ENCODE measurements around the gene PAX5.

Gene PAX5

GRCh38 chr9:36867241-36867640 is 166.8 kb downstream of the PAX5 start:
- H3K9me3 ChIP-seq (ENCODE audit: control insufficient read depth in 2 of 2, low read length in 2 of 2) = no peaks in the 10 kb centered on the region
- no peaks in the 10 kb centered on the region for H3K36me3 ChIP-seq (ENCODE audit: control insufficient read depth in 2 of 2, insufficient read depth in 2 of 2, low read length in 2 of 2)
- no peak overlapping the region for H3K27ac ChIP-seq (ENCODE audit: low read length)
- H3K4me1 ChIP-seq (ENCODE audit: control insufficient read depth, insufficient read depth, low read length) = no peaks in the 10 kb centered on the region
- no peak overlapping the region for H3K9ac ChIP-seq (ENCODE audit: low read length in 2 of 2)
- no peak overlapping the region for H3K4me3 ChIP-seq (ENCODE audit: low read length in 2 of 2)
- H3K27me3 ChIP-seq (ENCODE audit: control insufficient read depth in 1 of 2, insufficient read depth in 2 of 2, low read length in 2 of 2) = peaks cover 6 to 14% of the 10 kb centered on the region in 2 donors

DNA sequence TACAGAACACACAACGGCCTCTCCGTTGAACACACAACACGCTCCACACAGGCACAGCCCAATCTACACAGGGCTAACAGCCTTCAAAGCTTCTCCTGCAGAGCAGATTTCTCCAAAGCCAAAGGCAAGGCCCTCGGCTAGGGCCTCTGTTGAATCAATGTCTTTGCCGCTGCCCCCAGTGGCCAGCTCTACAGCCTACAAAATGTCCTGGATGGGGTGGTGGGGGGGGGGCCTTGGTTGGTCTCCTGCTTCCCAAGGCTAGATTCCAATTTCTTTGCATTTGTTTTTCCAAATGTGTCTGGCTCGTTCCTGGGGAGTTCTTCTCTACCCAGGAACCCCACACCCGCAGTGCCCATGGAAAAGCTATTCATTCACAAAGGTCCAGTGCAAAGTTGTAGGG is 167.2 kb downstream of the PAX5 start:
- no peaks in the 10 kb centered on the region for H3K36me3 ChIP-seq (ENCODE audit: control insufficient read depth in 2 of 2, insufficient read depth in 2 of 2, low read length in 2 of 2)
- no peak overlapping the region for H3K9ac ChIP-seq (ENCODE audit: low read length in 2 of 2)
- H3K27ac ChIP-seq (ENCODE audit: low read length) = no peak overlapping the region
- H3K4me3 ChIP-seq (ENCODE audit: low read length in 2 of 2) = no peak overlapping the region
- no peaks in the 10 kb centered on the region for H3K4me1 ChIP-seq (ENCODE audit: control insufficient read depth, insufficient read depth, low read length)
- H3K27me3 ChIP-seq (ENCODE audit: control insufficient read depth in 1 of 2, insufficient read depth in 2 of 2, low read length in 2 of 2) = peaks cover 6 to 14% of the 10 kb centered on the region in 2 donors
- no peaks in the 10 kb centered on the region for H3K9me3 ChIP-seq (ENCODE audit: control insufficient read depth in 2 of 2, low read length in 2 of 2)

GRCh38 chr9:36865731-36866635 is 168.1 kb downstream of the PAX5 start:
- H3K27ac ChIP-seq (ENCODE audit: low read length) = no peak overlapping the region
- H3K27me3 ChIP-seq (ENCODE audit: control insufficient read depth in 1 of 2, insufficient read depth in 2 of 2, low read length in 2 of 2) = peaks cover 6 to 14% of the 10 kb centered on the region in 2 donors
- H3K9me3 ChIP-seq (ENCODE audit: control insufficient read depth in 2 of 2, low read length in 2 of 2) = no peaks in the 10 kb centered on the region
- no peaks in the 10 kb centered on the region for H3K36me3 ChIP-seq (ENCODE audit: control insufficient read depth in 2 of 2, insufficient read depth in 2 of 2, low read length in 2 of 2)
- no peak overlapping the region for H3K9ac ChIP-seq (ENCODE audit: low read length in 2 of 2)
- no peaks in the 10 kb centered on the region for H3K4me1 ChIP-seq (ENCODE audit: control insufficient read depth, insufficient read depth, low read length)
- no peak overlapping the region for H3K4me3 ChIP-seq (ENCODE audit: low read length in 2 of 2)

- Histone ChIP-seq H3K36me3 (ENCODE audit: control insufficient read depth in 2 of 2, insufficient read depth in 2 of 2, low read length in 2 of 2) (no peaks in the 10 kb centered on the region), H3K27me3 (ENCODE audit: control insufficient read depth in 1 of 2, insufficient read depth in 2 of 2, low read length in 2 of 2) (peaks cover 6 to 19% of the 10 kb centered on the region in 2 donors), H3K9me3 (ENCODE audit: control insufficient read depth in 2 of 2, low read length in 2 of 2) (no peaks in the 10 kb centered on the region), H3K4me3 (ENCODE audit: low read length in 2 of 2) (no peak overlapping the region), H3K9ac (ENCODE audit: low read length in 2 of 2) (no peak overlapping the region), H3K4me1 (ENCODE audit: control insufficient read depth, insufficient read depth, low read length) (no peaks in the 10 kb centered on the region), H3K27ac (ENCODE audit: low read length) (no peak overlapping the region)
Observed at GRCh38 chr9:36864491-36865410, 169.3 kb downstream of the PAX5 start.

GRCh38 chr9:36862206-36863145 is 171.6 kb downstream of the PAX5 start:
- H3K4me1 ChIP-seq (ENCODE audit: control insufficient read depth, insufficient read depth, low read length) = no peaks in the 10 kb centered on the region
- peaks cover 6 to 13% of the 10 kb centered on the region in 2 donors for H3K27me3 ChIP-seq (ENCODE audit: control insufficient read depth in 1 of 2, insufficient read depth in 2 of 2, low read length in 2 of 2)
- H3K27ac ChIP-seq (ENCODE audit: low read length) = no peak overlapping the region
- no peaks in the 10 kb centered on the region for H3K9me3 ChIP-seq (ENCODE audit: control insufficient read depth in 2 of 2, low read length in 2 of 2)
- no peak overlapping the region for H3K4me3 ChIP-seq (ENCODE audit: low read length in 2 of 2)
- H3K9ac ChIP-seq (ENCODE audit: low read length in 2 of 2) = no peak overlapping the region
- H3K36me3 ChIP-seq (ENCODE audit: control insufficient read depth in 2 of 2, insufficient read depth in 2 of 2, low read length in 2 of 2) = no peaks in the 10 kb centered on the region

GRCh38 chr9:36861528-36862205 is 172.4 kb downstream of the PAX5 start:
- Histone ChIP-seq H3K27ac (ENCODE audit: low read length) (no peak overlapping the region), H3K36me3 (ENCODE audit: control insufficient read depth in 2 of 2, insufficient read depth in 2 of 2, low read length in 2 of 2) (no peaks in the 10 kb centered on the region), H3K4me3 (ENCODE audit: low read length in 2 of 2) (no peak overlapping the region), H3K4me1 (ENCODE audit: control insufficient read depth, insufficient read depth, low read length) (no peaks in the 10 kb centered on the region), H3K9me3 (ENCODE audit: control insufficient read depth in 2 of 2, low read length in 2 of 2) (no peaks in the 10 kb centered on the region), H3K9ac (ENCODE audit: low read length in 2 of 2) (no peak overlapping the region), H3K27me3 (ENCODE audit: control insufficient read depth in 1 of 2, insufficient read depth in 2 of 2, low read length in 2 of 2) (peaks cover 6 to 9% of the 10 kb centered on the region in 2 donors)

DNA sequence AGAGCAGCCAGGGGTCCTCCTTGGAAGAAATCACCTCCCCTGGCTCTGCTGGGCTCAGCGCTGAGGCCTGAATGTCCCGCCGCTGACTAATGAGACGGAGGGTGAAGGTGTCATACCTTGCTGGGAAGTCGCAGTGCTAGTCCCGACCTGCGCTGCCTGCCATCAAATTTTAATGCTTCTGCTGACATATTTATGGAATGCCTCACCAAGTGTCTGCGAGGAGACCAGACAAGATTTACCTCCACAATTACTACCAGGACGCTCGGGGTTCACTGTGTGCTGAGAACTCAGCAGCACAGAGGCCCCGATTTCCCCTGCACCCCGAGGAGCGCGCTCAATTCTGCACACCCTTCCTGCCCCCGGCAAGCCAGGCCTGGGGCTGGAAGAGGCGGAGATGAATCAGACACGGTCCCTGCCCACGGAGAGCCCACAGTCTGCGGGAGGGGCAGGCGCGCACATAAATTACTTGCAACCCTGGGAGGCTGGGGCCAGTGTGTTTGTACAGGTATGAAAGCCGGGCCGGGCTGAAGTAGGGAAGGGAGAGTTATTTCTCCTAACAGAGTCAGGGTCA is 175.2 kb downstream of the PAX5 start:
- Histone ChIP-seq H3K4me1 (ENCODE audit: control insufficient read depth, insufficient read depth, low read length) (no peaks in the 10 kb centered on the region), H3K9ac (ENCODE audit: low read length in 2 of 2) (no peak overlapping the region), H3K4me3 (ENCODE audit: low read length in 2 of 2) (no peak overlapping the region), H3K27ac (ENCODE audit: low read length) (no peak overlapping the region), H3K27me3 (ENCODE audit: control insufficient read depth in 1 of 2, insufficient read depth in 2 of 2, low read length in 2 of 2) (peaks cover 13 to 15% of the 10 kb centered on the region in 2 donors), H3K36me3 (ENCODE audit: control insufficient read depth in 2 of 2, insufficient read depth in 2 of 2, low read length in 2 of 2) (no peaks in the 10 kb centered on the region), H3K9me3 (ENCODE audit: control insufficient read depth in 2 of 2, low read length in 2 of 2) (no peaks in the 10 kb centered on the region)

- Histone ChIP-seq H3K9me3 (ENCODE audit: control insufficient read depth in 2 of 2, low read length in 2 of 2) (no peaks in the 10 kb centered on the region), H3K27ac (ENCODE audit: low read length) (no peak overlapping the region), H3K4me3 (ENCODE audit: low read length in 2 of 2) (no peak overlapping the region), H3K36me3 (ENCODE audit: control insufficient read depth in 2 of 2, insufficient read depth in 2 of 2, low read length in 2 of 2) (no peaks in the 10 kb centered on the region), H3K9ac (ENCODE audit: low read length in 2 of 2) (no peak overlapping the region), H3K4me1 (ENCODE audit: control insufficient read depth, insufficient read depth, low read length) (no peaks in the 10 kb centered on the region), H3K27me3 (ENCODE audit: control insufficient read depth in 1 of 2, insufficient read depth in 2 of 2, low read length in 2 of 2) (peaks cover 7 to 13% of the 10 kb centered on the region in 2 donors)
Observed at GRCh38 chr9:36855448-36856315, 178.4 kb downstream of the PAX5 start.

GRCh38 chr9:36854751-36855150 is 179.3 kb downstream of the PAX5 start:
- Histone ChIP-seq H3K27me3 (ENCODE audit: control insufficient read depth in 1 of 2, insufficient read depth in 2 of 2, low read length in 2 of 2) (peaks cover 4 to 13% of the 10 kb centered on the region in 2 donors), H3K4me3 (ENCODE audit: low read length in 2 of 2) (no peak overlapping the region), H3K9me3 (ENCODE audit: control insufficient read depth in 2 of 2, low read length in 2 of 2) (no peaks in the 10 kb centered on the region), H3K9ac (ENCODE audit: low read length in 2 of 2) (no peak overlapping the region), H3K36me3 (ENCODE audit: control insufficient read depth in 2 of 2, insufficient read depth in 2 of 2, low read length in 2 of 2) (no peaks in the 10 kb centered on the region), H3K27ac (ENCODE audit: low read length) (no peak overlapping the region), H3K4me1 (ENCODE audit: control insufficient read depth, insufficient read depth, low read length) (no peaks in the 10 kb centered on the region)
